ENCODE results near the gene NAA15.

The NAA15 gene

DNA sequence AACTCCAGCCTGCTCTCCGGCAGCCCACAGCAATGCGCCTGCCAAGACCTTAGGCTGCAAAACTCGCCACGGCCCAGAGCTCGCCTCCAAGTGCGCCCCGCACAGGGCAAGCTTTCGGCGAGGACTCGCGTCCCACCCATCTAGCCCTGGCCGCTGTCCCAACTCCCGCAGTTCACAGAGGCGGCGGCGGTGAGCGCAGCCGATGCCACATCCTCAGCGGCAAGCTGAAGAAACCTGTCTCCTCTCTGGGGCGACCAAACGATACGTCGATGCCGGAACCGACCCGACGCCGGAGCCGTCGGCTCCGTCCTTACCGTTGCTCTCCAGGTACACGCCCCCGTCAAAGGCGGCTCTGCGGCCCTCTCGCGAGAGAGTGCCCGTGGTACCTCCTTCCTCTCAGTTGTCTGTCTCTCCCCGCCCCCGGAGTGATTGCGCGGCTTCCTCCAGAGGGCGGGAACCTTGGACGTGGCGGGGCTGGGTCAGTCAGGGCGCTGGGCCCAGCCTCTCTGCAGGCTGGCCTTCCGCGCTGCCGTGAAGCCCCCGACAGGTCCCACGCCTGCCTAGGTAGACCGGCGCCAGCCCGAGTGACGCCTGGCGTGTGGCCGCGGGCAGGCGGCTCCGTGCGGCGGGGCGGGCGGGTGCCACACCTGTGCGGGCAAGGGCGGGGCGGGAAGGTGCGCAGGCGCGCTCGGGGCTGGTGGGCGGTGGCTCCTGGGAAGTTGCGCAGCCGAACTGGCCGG is 152.2 kb downstream of the NAA15 start:
- peaks cover 0 to 34% (median 21%) of the 10 kb centered on the region in 11 experiments; a peak in 12 of 22 replicates for H3K36me3 ChIP-seq

GRCh38 chr4:139454111-139455045 is 153.1 kb downstream of the NAA15 start, which contains the start of gene RAB33B:
Gene RAB33B, plus strand, starts transcription at chr4:139454121. Its CDS starts 75 bp downstream, at chr4:139454196.
- Histone ChIP-seq H3K36me3 (peaks cover 0 to 34% (median 19%) of the 10 kb centered on the region in 11 experiments; a peak in 16 of 22 replicates), H3K9me3 (replicated peaks in 1 of 11) (peaks cover 0 to 15% (median 11%) of the 10 kb centered on the region in 11 experiments; a peak in 21 of 22 replicates), H3K27me3 (no peaks in the 10 kb centered on the region), H3K9ac (peak within 1 kb of the TSS; percentile 83 to 95 (median 91)), H3K4me1 (peaks cover 37 to 48% (median 40%) of the 10 kb centered on the region in 10 experiments), H3K4me3 (peak within 1 kb of the TSS; percentile 79 to 96 (median 90)), H3K4me2 (peak within 1 kb of the TSS; percentile 87 to 96 (median 90)), H3K27ac (peak within 1 kb of the TSS; percentile 85 to 96 (median 93)), H4K20me1 (peaks cover 0 to 53% (median 6%) of the 10 kb centered on the region in 11 experiments; a peak in 8 of 22 replicates)
- TF ChIP-seq Cebpa-rat (IDR thresholded peaks at IDR 0.05) = peak in 10 of 11 experiments; percentile 26 to 86 (median 73); a peak in 13 of 22 replicates

More for the DNA sequence above, 152.2 kb downstream of the NAA15 start:
- Histone ChIP-seq H3K4me3 (peak overlapping the region; percentile 79 to 96 (median 90)), H3K9ac (peak overlapping the region; percentile 83 to 95 (median 91)), H4K20me1 (peaks cover 0 to 45% (median 6%) of the 10 kb centered on the region in 11 experiments; a peak in 8 of 22 replicates), H3K4me2 (peak overlapping the region; percentile 80 to 96 (median 89)), H3K4me1 (peaks cover 37 to 48% (median 40%) of the 10 kb centered on the region in 10 experiments), H3K27ac (peak overlapping the region; percentile 85 to 96 (median 93)), H3K27me3 (no peaks in the 10 kb centered on the region), H3K9me3 (replicated peaks in 1 of 11) (peaks cover 0 to 23% (median 20%) of the 10 kb centered on the region in 11 experiments; a peak in 21 of 22 replicates)
- TF ChIP-seq Cebpa-rat (IDR thresholded peaks at IDR 0.05) = no peak; a peak in 3 of 22 replicates

DNA sequence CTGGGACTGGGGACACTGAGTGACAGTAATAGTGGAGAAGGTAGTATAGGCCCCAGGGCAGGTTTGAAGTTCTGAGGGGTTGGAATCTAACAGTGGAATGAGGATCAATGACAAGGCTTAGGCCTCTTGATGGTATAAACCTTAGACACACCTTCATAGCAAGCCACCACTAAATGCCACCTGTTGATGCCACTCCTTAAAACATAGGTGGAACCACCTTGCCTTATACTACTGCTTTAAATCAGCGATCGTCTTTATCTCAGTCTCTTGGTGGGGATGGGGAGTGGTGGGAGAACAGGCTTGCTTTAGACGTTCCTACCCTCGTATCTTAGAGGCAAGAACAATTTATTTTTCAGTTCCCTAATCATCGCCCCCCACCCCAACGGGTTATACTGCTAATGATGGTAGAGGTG is 153.8 kb downstream of the NAA15 start:
- Histone ChIP-seq H3K4me1 (peaks cover 37 to 48% (median 40%) of the 10 kb centered on the region in 10 experiments), H3K4me3 (peak overlapping the region; percentile 79 to 96 (median 90)), H3K9me3 (replicated peaks in 1 of 11) (peaks cover 0 to 7% (median 4%) of the 10 kb centered on the region in 11 experiments; a peak in 19 of 22 replicates), H4K20me1 (peaks cover 0 to 61% (median 6%) of the 10 kb centered on the region in 11 experiments; a peak in 8 of 22 replicates), H3K9ac (peak overlapping the region; percentile 83 to 95 (median 91); a peak in 21 of 22 replicates), H3K27ac (peak overlapping the region in 8 of 11 experiments; percentile 29 to 96 (median 93); a peak in 14 of 22 replicates), H3K36me3 (peaks cover 0 to 30% (median 13%) of the 10 kb centered on the region in 11 experiments; a peak in 16 of 22 replicates), H3K27me3 (no peaks in the 10 kb centered on the region), H3K4me2 (peak overlapping the region; percentile 84 to 96 (median 90))
- no peak for TF ChIP-seq Cebpa-rat (IDR thresholded peaks at IDR 0.05)

DNA sequence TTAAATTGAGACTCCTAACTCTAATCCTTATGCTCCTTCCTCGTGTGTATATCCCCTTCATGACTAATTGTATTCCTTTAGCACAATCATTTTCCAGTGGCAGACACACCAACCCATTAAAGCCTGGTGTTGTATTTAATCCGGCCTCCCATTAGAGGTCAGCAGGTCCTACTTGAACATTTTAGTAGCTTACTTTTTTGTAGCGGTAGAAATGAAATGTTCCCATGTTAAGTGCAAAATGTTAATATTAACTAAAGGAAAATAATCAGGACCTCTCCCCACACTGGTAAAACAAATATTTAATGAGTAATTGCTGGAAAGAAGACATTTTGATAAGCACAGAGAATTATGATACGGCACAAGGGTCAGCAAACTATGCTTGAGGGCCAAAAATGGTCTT is 156.0 kb downstream of the NAA15 start:
- no peak overlapping the region for H3K4me3 ChIP-seq
- no peak overlapping the region for H3K27ac ChIP-seq
- H3K36me3 ChIP-seq = peaks cover 0 to 28% (median 19%) of the 10 kb centered on the region in 11 experiments; a peak in 14 of 22 replicates
- H3K4me2 ChIP-seq = peak overlapping the region in 5 of 11 experiments; percentile 84 to 93 (median 93); a peak in 7 of 22 replicates
- H3K9me3 ChIP-seq (replicated peaks in 1 of 11) = no peaks in the 10 kb centered on the region
- peaks cover 0 to 76% (median 12%) of the 10 kb centered on the region in 11 experiments; a peak in 9 of 22 replicates for H4K20me1 ChIP-seq
- H3K27me3 ChIP-seq = no peaks in the 10 kb centered on the region
- no peak overlapping the region for H3K9ac ChIP-seq
- no peak for TF ChIP-seq Cebpa-rat (IDR thresholded peaks at IDR 0.05)
- H3K4me1 ChIP-seq = peaks cover 25 to 34% (median 31%) of the 10 kb centered on the region in 10 experiments

GRCh38 chr4:139458543-139458942 is 157.2 kb downstream of the NAA15 start:
- no peak overlapping the region for H3K9ac ChIP-seq
- no peak overlapping the region for H3K4me3 ChIP-seq
- H3K36me3 ChIP-seq = peaks cover 0 to 33% (median 27%) of the 10 kb centered on the region in 11 experiments; a peak in 17 of 22 replicates
- peaks cover 0 to 85% (median 14%) of the 10 kb centered on the region in 11 experiments; a peak in 9 of 22 replicates for H4K20me1 ChIP-seq
- H3K27me3 ChIP-seq = no peaks in the 10 kb centered on the region
- peaks cover 21 to 28% (median 25%) of the 10 kb centered on the region in 10 experiments for H3K4me1 ChIP-seq
- no peak for TF ChIP-seq Cebpa-rat (IDR thresholded peaks at IDR 0.05)
- H3K9me3 ChIP-seq (replicated peaks in 1 of 11) = peaks cover 0 to 3% (median 0%) of the 10 kb centered on the region in 11 experiments; a peak in 1 of 22 replicates
- H3K27ac ChIP-seq = no peak overlapping the region
- no peak overlapping the region for H3K4me2 ChIP-seq

GRCh38 chr4:139458999-139459398 is 157.7 kb downstream of the NAA15 start:
- Histone ChIP-seq H3K4me3 (no peak overlapping the region), H4K20me1 (peaks cover 0 to 90% (median 14%) of the 10 kb centered on the region in 11 experiments; a peak in 9 of 22 replicates), H3K4me2 (no peak overlapping the region), H3K36me3 (peaks cover 0 to 33% (median 27%) of the 10 kb centered on the region in 11 experiments; a peak in 17 of 22 replicates), H3K9me3 (replicated peaks in 1 of 11) (peaks cover 0 to 3% (median 0%) of the 10 kb centered on the region in 11 experiments; a peak in 2 of 22 replicates), H3K27me3 (no peaks in the 10 kb centered on the region), H3K4me1 (peaks cover 21 to 28% (median 25%) of the 10 kb centered on the region in 10 experiments), H3K9ac (no peak overlapping the region), H3K27ac (no peak overlapping the region)
- TF ChIP-seq Cebpa-rat (IDR thresholded peaks at IDR 0.05) = no peak

- H3K4me2 ChIP-seq = no peak overlapping the region
- H3K4me1 ChIP-seq = peaks cover 13 to 19% (median 14%) of the 10 kb centered on the region in 10 experiments
- H3K36me3 ChIP-seq = peaks cover 0 to 33% (median 27%) of the 10 kb centered on the region in 11 experiments; a peak in 17 of 22 replicates
- no peak overlapping the region for H3K9ac ChIP-seq
- no peak overlapping the region for H3K4me3 ChIP-seq
- H3K27ac ChIP-seq = no peak overlapping the region
- no peak for TF ChIP-seq Cebpa-rat (IDR thresholded peaks at IDR 0.05)
- peaks cover 0 to 78% (median 14%) of the 10 kb centered on the region in 11 experiments; a peak in 9 of 22 replicates for H4K20me1 ChIP-seq
- H3K9me3 ChIP-seq (replicated peaks in 1 of 11) = peaks cover 0 to 12% (median 6%) of the 10 kb centered on the region in 11 experiments; a peak in 10 of 22 replicates
- no peaks in the 10 kb centered on the region for H3K27me3 ChIP-seq
Observed at GRCh38 chr4:139460565-139460964, 159.3 kb downstream of the NAA15 start.

Measured in BLaER1 treated with 17β-estradiol and CSF1 and Interleukin-3, amounts not matched to agents 10 nM and 100 nM (cell line).